GM21367 (cell line): Measurements from ENCODE around the gene SAMD4A.
"Not testable (repeated sequence)": the region's sequence is repeated elsewhere in the genome, so short reads cannot be mapped to it uniquely, and the experiment has no call there.

ENCODE experiments used
- ATAC-seq: cut with Tn5 transposase; IDR thresholded peaks from one replicate; pipeline ENCODE4 v1.9.1; 2021; ENCODE audit not compliant: unreplicated experiment

SAMD4A gene

GRCh38 chr14:54594537-54594936, 27.6 kb downstream of the SAMD4A start:
- no peak for ATAC-seq

- ATAC-seq: no peak
Measured at GRCh38 chr14:54597795-54598443, 31.0 kb downstream of the SAMD4A start.

- no peak for ATAC-seq
Measured at GRCh38 chr14:54599966-54600716, 33.2 kb downstream of the SAMD4A start.

GRCh38 chr14:54600717-54601109, 33.8 kb downstream of the SAMD4A start:
- no peak for ATAC-seq

- no peak for ATAC-seq
Measured at GRCh38 chr14:54603362-54603761, 36.4 kb downstream of the SAMD4A start.

- no peak for ATAC-seq
Measured at GRCh38 chr14:54606178-54606577, 39.2 kb downstream of the SAMD4A start.

GRCh38 chr14:54606631-54607133, 39.8 kb downstream of the SAMD4A start:
- no peak for ATAC-seq

- ATAC-seq: no peak
Measured at GRCh38 chr14:54609576-54609975, 42.6 kb downstream of the SAMD4A start.

GRCh38 chr14:54610051-54610977, 43.4 kb downstream of the SAMD4A start:
- no peak for ATAC-seq

- ATAC-seq: no peak
Measured at GRCh38 chr14:54614296-54614695, 47.4 kb downstream of the SAMD4A start.

GRCh38 chr14:54617467-54617866, 50.5 kb downstream of the SAMD4A start:
- ATAC-seq: no peak

GRCh38 chr14:54621686-54622085, 54.8 kb downstream of the SAMD4A start:
- ATAC-seq: no peak

GRCh38 chr14:54622192-54622958, 55.4 kb downstream of the SAMD4A start:
- peak; percentile 62 for ATAC-seq

- no peak for ATAC-seq
Measured at GRCh38 chr14:54623279-54624004, 56.5 kb downstream of the SAMD4A start.

GRCh38 chr14:54624005-54624358, 57.1 kb downstream of the SAMD4A start:
- not testable (repeated sequence) for ATAC-seq

GRCh38 chr14:54625112-54625511, 58.2 kb downstream of the SAMD4A start:
- no peak for ATAC-seq

- ATAC-seq: no peak
Measured at GRCh38 chr14:54627219-54627539, 60.3 kb downstream of the SAMD4A start.

GRCh38 chr14:54627540-54628363, 60.8 kb downstream of the SAMD4A start:
- ATAC-seq: peak; percentile 67

- no peak for ATAC-seq
Measured at GRCh38 chr14:54629183-54629582, 62.3 kb downstream of the SAMD4A start.
